Prostate gland (tissue), 2 donors: ENCODE data around the gene TBL3.

Experiments used
- POLR2A ChIP-seq: fragments of 450-650 bp; IDR thresholded peaks from one replicate; pipeline ENCODE4 v1.6.1; 2016; ENCODE audit warnings: antibody characterized with exemption, mild to moderate bottlenecking
- POLR2AphosphoS5 ChIP-seq: sonication (generic); formaldehyde crosslinking; IDR thresholded peaks from one replicate; pipeline ENCODE4 v1.6.1; 2017; ENCODE audit warnings: antibody characterized with exemption
- TF ChIP-seq, protein P1 (sequence below), 4 experiments: fragments of 200-600 bp in 2 of 4; fragments of 450-650 bp in 2 of 4; sonication (generic) in 2 of 4; IDR thresholded peaks; 1 replicate in 3 of 4; 2 replicates in 1 of 4; pipeline ENCODE4 v1.5.1; 2016 to 2019; ENCODE audit warnings: antibody characterized with exemption in 4 of 4, mild to moderate bottlenecking in 2 of 4, moderate library complexity in 2 of 4

DNA sequence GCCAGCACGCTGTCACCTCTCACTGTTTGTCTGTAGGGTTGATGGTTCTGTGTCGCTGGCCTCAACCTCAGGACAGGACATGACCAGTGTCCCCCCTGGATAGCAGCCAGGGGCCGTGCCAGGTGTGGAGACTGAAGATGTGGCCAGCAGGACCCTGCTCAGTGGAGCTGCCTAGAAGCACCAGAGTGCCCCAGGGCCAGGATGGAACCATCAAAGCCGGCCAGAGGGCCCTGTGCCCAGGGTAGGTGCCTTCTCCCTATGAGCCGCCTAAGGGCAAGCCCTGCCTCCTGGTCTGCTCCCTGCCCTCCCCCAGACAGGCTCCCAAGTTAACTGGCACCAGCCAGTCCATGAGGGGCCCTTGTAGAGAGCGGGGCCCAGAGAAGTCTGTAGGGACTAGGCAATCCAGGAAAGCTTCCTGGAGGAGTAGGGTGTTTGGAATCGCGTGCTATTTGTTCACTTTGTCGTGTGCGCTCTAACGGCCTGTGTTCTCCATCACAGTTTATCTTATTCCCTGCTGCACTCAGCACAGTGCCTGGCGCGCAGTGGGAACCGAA is 13.1 kb upstream of the TBL3 start:
- TF ChIP-seq, protein P1, sequence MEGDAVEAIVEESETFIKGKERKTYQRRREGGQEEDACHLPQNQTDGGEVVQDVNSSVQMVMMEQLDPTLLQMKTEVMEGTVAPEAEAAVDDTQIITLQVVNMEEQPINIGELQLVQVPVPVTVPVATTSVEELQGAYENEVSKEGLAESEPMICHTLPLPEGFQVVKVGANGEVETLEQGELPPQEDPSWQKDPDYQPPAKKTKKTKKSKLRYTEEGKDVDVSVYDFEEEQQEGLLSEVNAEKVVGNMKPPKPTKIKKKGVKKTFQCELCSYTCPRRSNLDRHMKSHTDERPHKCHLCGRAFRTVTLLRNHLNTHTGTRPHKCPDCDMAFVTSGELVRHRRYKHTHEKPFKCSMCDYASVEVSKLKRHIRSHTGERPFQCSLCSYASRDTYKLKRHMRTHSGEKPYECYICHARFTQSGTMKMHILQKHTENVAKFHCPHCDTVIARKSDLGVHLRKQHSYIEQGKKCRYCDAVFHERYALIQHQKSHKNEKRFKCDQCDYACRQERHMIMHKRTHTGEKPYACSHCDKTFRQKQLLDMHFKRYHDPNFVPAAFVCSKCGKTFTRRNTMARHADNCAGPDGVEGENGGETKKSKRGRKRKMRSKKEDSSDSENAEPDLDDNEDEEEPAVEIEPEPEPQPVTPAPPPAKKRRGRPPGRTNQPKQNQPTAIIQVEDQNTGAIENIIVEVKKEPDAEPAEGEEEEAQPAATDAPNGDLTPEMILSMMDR (IDR thresholded peaks at IDR 0.05): no peak
- no peak for TF ChIP-seq POLR2A
- TF ChIP-seq POLR2AphosphoS5: no peak
